ENCODE measurements around the gene TTLL10. TPM values are rescaled to one million over a fixed set of nuclear protein-coding genes. Genes with fewer than 3 reads are reported as not detected.

Gene TTLL10
- polyA plus RNA-seq, 1 donor from 2014 or later, result not detected

DNA sequence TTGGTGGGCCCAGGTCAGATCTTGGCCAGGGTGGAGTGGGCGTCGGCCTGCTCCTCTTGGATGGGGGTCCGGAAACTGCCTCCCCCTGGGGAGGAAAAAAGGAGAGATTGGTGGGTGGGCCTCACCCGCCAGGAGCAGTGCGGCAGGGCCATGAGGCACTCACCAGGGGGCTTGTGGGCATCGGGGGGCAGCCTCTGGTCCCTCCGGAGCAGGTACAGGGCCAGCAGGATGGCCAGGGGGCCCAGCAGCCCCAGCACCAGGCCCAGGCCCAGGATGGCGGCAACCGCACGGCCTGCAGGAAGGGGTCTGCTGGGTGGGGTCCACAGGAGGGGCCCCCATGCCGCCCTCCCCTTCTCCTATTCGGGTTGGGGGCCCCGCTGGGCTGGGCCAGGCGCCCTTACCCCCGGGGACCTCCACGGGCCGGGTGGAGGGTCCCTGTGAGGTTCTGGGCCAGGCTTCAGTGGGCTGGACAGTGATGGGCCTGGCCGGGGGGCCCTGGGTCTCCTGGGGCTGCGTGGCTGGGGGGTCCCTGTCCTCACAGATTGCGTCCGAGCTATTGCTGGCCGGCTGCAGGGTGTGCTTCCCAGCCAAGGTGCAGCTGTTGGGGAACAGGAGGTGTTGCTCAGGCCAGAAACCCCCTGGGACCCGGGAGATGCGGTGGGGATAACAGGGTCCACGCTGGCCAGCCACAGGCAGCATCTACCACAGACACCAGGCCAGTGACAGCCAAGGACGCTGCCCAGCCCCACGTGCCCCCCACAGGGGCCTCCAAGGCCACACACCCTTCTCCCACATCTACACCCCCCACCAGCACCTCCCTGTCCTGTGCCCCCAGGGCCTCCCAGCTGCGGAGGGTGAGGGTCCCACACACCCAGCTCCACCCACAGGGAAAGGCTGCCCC lies 38.1 kb downstream of the TTLL10 start:
- Histone ChIP-seq H3K27ac (ENCODE audit: low read length) (no peak overlapping the region), H4K20me1 (ENCODE audit: insufficient read depth) (no peaks in the 10 kb centered on the region), H3K9ac (ENCODE audit: low read length) (no peak overlapping the region), H3K9me3 (ENCODE audit: low read length) (no peaks in the 10 kb centered on the region), H3K9me2 (ENCODE audit: insufficient read depth, low read length) (no peaks in the 10 kb centered on the region), H3K4me3 (ENCODE audit: low read length) (no peak overlapping the region), H3K36me3 (ENCODE audit: insufficient read depth, low read length) (no peaks in the 10 kb centered on the region), H3K4me2 (ENCODE audit: low read length) (no peak overlapping the region), H2AFZ (ENCODE audit: low read depth, low read length) (no peak overlapping the region), H3K27me3 (ENCODE audit: insufficient read depth, low read depth, low read length) (peaks cover 7% of the 10 kb centered on the region), H3F3A (ENCODE audit: insufficient read depth, low read length, poor library complexity, severe bottlenecking) (no peaks in the 10 kb centered on the region), H3K79me2 (replicated peaks; ENCODE audit: insufficient read depth, low read length) (no peaks in the 10 kb centered on the region)
- TF ChIP-seq, protein P1, sequence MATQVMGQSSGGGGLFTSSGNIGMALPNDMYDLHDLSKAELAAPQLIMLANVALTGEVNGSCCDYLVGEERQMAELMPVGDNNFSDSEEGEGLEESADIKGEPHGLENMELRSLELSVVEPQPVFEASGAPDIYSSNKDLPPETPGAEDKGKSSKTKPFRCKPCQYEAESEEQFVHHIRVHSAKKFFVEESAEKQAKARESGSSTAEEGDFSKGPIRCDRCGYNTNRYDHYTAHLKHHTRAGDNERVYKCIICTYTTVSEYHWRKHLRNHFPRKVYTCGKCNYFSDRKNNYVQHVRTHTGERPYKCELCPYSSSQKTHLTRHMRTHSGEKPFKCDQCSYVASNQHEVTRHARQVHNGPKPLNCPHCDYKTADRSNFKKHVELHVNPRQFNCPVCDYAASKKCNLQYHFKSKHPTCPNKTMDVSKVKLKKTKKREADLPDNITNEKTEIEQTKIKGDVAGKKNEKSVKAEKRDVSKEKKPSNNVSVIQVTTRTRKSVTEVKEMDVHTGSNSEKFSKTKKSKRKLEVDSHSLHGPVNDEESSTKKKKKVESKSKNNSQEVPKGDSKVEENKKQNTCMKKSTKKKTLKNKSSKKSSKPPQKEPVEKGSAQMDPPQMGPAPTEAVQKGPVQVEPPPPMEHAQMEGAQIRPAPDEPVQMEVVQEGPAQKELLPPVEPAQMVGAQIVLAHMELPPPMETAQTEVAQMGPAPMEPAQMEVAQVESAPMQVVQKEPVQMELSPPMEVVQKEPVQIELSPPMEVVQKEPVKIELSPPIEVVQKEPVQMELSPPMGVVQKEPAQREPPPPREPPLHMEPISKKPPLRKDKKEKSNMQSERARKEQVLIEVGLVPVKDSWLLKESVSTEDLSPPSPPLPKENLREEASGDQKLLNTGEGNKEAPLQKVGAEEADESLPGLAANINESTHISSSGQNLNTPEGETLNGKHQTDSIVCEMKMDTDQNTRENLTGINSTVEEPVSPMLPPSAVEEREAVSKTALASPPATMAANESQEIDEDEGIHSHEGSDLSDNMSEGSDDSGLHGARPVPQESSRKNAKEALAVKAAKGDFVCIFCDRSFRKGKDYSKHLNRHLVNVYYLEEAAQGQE (IDR thresholded peaks at IDR 0.05; ENCODE audit: borderline replicate concordance), result no peak
- no peak for TF ChIP-seq RAD21 (conservative IDR thresholded peaks at IDR 0.05)
- no peak for TF ChIP-seq TAF1 (IDR thresholded peaks at IDR 0.05; ENCODE audit: low read depth)
- no peak for TF ChIP-seq MXI1 (conservative IDR thresholded peaks at IDR 0.05; ENCODE audit: poor library complexity, severe bottlenecking)

DNA sequence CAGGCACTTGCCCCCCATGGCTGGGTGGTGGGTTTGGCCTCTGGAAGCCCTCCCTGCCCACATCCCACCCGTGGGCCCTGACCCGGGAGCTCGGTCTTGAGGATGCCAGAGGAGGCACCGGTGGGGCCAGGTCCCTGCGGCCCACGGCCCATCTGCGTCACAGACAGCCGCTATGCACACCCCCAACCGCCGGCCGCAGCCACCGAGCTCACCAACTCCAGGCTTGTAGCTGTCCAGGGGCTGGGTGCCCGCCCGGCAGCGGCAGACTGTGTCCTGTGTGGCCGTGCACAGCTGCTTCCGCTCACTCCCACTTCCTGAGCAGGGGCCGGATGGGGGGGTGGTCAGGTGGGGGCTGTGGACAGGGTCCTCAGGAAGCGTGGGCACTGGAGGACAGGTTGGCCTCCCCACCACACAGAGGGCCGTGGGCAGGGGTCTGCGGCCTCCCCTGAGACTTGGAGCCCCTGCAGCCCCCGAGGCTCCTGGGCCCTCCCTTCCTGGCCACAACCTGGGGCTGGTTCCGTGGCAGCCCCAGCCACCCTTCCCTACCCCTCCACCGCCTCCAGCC lies 39.2 kb downstream of the TTLL10 start:
- H4K20me1 ChIP-seq (ENCODE audit: insufficient read depth), result no peaks in the 10 kb centered on the region
- H3K36me3 ChIP-seq (ENCODE audit: insufficient read depth, low read length), result no peaks in the 10 kb centered on the region
- TF ChIP-seq EZH2 (IDR thresholded peaks at IDR 0.05; ENCODE audit: borderline replicate concordance, insufficient read depth, low read length, poor library complexity, severe bottlenecking), result no peak
- TF ChIP-seq TAF1 (IDR thresholded peaks at IDR 0.05; ENCODE audit: low read depth), result no peak
- TF ChIP-seq RAD21 (conservative IDR thresholded peaks at IDR 0.05), result no peak
- TF ChIP-seq EP300 (conservative IDR thresholded peaks at IDR 0.05; ENCODE audit: poor library complexity, severe bottlenecking), result no peak
- TF ChIP-seq, protein P1 (IDR thresholded peaks at IDR 0.05; ENCODE audit: borderline replicate concordance), result no peak
- no peak for TF ChIP-seq SMC3 (conservative IDR thresholded peaks at IDR 0.05; ENCODE audit: poor library complexity)
- no peak for TF ChIP-seq POLR2AphosphoS5 (IDR thresholded peaks at IDR 0.05)
- TF ChIP-seq MXI1 (conservative IDR thresholded peaks at IDR 0.05; ENCODE audit: poor library complexity, severe bottlenecking), result no peak
- TF ChIP-seq, protein P2, sequence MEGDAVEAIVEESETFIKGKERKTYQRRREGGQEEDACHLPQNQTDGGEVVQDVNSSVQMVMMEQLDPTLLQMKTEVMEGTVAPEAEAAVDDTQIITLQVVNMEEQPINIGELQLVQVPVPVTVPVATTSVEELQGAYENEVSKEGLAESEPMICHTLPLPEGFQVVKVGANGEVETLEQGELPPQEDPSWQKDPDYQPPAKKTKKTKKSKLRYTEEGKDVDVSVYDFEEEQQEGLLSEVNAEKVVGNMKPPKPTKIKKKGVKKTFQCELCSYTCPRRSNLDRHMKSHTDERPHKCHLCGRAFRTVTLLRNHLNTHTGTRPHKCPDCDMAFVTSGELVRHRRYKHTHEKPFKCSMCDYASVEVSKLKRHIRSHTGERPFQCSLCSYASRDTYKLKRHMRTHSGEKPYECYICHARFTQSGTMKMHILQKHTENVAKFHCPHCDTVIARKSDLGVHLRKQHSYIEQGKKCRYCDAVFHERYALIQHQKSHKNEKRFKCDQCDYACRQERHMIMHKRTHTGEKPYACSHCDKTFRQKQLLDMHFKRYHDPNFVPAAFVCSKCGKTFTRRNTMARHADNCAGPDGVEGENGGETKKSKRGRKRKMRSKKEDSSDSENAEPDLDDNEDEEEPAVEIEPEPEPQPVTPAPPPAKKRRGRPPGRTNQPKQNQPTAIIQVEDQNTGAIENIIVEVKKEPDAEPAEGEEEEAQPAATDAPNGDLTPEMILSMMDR (IDR thresholded peaks at IDR 0.05; ENCODE audit: poor library complexity, severe bottlenecking), result no peak
- H3K79me2 ChIP-seq (replicated peaks; ENCODE audit: insufficient read depth, low read length), result no peaks in the 10 kb centered on the region
- H3K27me3 ChIP-seq (ENCODE audit: insufficient read depth, low read depth, low read length), result no peaks in the 10 kb centered on the region
- no peaks in the 10 kb centered on the region for H3K9me3 ChIP-seq (ENCODE audit: low read length)
- no peak overlapping the region for H3K27ac ChIP-seq (ENCODE audit: low read length)
- no peak overlapping the region for H3K4me3 ChIP-seq (ENCODE audit: low read length)
- H3K4me2 ChIP-seq (ENCODE audit: low read length), result no peak overlapping the region
- H3K9ac ChIP-seq (ENCODE audit: low read length), result no peak overlapping the region
- no peaks in the 10 kb centered on the region for H3F3A ChIP-seq (ENCODE audit: insufficient read depth, low read length, poor library complexity, severe bottlenecking)
- no peak overlapping the region for H2AFZ ChIP-seq (ENCODE audit: low read depth, low read length)
- no peaks in the 10 kb centered on the region for H3K9me2 ChIP-seq (ENCODE audit: insufficient read depth, low read length)
